Uterus (tissue), 2 donors: Measurements from ENCODE around the gene DPH5.

Experiments
- POLR2A ChIP-seq, 2 donors: fragments of 450-650 bp; IDR thresholded peaks; one replicate each; pipeline ENCODE4 v1.6.1; 2016; ENCODE audit warnings: antibody characterized with exemption in 2 of 2, mild to moderate bottlenecking in 1 of 2, moderate library complexity in 1 of 2
- TF ChIP-seq, protein P1 (sequence below), 4 experiments: fragments of 200-600 bp in 2 of 4; fragments of 450-650 bp in 2 of 4; sonication (generic) in 2 of 4; IDR thresholded peaks; one replicate each; pipeline ENCODE4 v1.5.1; 2016 to 2019; ENCODE audit warnings: antibody characterized with exemption in 4 of 4, mild to moderate bottlenecking in 2 of 4, moderate library complexity in 1 of 4

DNA sequence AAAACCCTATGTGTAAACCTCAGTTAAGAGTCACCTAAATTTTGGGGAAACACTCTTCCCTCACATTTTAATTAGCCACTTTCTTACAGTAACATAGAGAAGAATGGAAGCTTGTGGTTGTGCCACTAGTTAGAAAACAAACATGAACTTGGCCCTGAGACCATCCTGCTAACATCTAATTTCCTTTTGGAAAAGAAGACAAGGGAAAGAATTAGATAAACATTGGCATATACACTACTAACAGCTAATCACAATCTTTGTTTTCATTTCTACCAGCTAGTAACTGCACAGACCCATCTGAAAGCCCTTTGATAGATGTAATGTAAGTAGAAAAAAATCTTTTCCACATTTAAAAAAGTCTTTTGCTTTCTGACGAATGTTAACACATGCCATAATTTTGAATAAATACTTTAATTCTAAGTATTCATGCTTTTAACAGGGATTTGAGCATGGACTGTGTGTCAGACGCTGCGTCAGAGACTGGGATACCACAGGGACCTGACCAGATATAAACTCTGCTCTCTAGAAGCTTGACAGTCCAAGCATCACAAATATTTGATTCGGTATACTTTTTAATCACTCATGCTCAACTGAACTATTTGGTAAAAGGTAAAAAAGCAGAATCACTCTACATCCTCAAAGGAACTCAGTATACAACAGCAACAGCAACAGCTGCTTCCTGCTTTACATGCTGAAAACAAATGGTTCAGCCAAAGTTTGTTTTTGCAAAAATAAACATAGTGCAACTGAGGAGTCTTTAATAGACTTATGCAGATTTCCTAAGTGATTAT lies 30.2 kb downstream of the DPH5 start:
- no peak for TF ChIP-seq POLR2A (IDR thresholded peaks at IDR 0.05)
- TF ChIP-seq, protein P1, sequence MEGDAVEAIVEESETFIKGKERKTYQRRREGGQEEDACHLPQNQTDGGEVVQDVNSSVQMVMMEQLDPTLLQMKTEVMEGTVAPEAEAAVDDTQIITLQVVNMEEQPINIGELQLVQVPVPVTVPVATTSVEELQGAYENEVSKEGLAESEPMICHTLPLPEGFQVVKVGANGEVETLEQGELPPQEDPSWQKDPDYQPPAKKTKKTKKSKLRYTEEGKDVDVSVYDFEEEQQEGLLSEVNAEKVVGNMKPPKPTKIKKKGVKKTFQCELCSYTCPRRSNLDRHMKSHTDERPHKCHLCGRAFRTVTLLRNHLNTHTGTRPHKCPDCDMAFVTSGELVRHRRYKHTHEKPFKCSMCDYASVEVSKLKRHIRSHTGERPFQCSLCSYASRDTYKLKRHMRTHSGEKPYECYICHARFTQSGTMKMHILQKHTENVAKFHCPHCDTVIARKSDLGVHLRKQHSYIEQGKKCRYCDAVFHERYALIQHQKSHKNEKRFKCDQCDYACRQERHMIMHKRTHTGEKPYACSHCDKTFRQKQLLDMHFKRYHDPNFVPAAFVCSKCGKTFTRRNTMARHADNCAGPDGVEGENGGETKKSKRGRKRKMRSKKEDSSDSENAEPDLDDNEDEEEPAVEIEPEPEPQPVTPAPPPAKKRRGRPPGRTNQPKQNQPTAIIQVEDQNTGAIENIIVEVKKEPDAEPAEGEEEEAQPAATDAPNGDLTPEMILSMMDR (IDR thresholded peaks at IDR 0.05) = no peak
